Hippocampal formation (tissue), 2 donors: ENCODE results near the gene LRRC2.
"Not testable (repeated sequence)": the region's sequence is repeated elsewhere in the genome, so short reads cannot be mapped to it uniquely, and the experiment has no call there.

Source experiments
- DNase-seq, 2 donors: peaks; one replicate each; lab custom pipeline; 2025; lab: John Stamatoyannopoulos, UW

LRRC2 gene

DNA sequence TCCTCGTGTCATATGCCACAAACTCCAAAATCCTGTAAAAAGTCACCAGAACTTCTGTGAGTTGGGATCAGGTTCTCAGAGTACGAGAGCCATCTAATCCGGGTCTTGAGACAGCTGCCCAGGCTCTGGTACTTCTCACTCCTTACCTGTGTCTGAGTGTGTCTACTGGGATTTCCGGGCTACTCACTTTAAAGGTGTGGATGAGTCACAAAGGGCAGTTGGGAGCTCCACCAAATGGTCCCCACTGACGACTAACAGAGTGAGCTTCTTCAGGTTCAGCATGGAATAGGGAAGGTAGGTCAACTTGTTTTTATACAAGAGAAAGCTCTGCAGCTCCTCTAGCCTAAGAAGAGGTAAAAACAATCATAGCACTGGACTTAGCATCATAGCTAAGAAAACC, 38.9 kb downstream of the LRRC2 start:
- no peak for DNase-seq

- DNase-seq, result no peak
Measured at GRCh38 chr3:46524832-46525231, 41.3 kb downstream of the LRRC2 start.

DNA sequence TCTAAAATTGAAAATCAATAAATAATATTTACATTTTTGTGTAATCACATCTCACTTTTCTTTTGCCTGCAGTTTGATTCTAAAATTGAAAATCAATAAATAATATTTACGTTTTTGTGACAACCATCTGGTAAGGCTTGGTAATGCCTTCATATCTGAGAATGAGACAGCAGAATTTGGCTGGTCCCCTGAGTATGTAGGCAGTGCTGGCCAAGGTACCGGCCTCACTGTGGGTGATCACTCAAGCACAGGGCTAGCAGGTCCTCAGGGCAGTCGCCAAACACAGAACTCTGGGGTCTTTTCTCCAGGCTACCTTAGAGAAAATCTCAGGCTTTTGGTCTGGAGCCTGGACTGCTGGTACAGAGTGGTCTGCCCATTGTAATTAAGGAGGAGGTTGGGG, 42.1 kb downstream of the LRRC2 start:
- DNase-seq, result no peak

GRCh38 chr3:46523556-46523955, 42.5 kb downstream of the LRRC2 start:
- DNase-seq, result no peak

DNA sequence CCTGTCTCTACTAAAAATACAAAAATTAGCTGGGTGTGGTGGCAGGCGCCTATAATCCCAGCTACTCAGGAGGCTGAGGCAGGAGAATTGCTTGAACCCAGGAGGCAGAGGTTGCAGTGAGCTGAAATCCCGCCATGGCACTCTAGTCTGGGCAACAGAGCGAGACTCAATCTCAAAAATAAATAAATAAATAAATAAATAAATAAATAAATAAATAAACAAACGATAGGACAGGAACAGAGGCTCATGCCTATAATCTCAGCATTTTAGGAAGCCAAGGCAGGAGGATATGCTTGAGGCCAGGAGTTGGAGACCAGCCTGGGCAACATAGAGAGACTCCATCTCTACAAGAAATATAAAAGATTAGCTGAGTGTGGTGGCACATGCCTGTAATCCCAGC, 43.9 kb downstream of the LRRC2 start:
- not testable (repeated sequence) for DNase-seq

GRCh38 chr3:46521096-46521495, 45.0 kb downstream of the LRRC2 start:
- no peak for DNase-seq

GRCh38 chr3:46520531-46520930, 45.6 kb downstream of the LRRC2 start:
- DNase-seq, result no peak

DNA sequence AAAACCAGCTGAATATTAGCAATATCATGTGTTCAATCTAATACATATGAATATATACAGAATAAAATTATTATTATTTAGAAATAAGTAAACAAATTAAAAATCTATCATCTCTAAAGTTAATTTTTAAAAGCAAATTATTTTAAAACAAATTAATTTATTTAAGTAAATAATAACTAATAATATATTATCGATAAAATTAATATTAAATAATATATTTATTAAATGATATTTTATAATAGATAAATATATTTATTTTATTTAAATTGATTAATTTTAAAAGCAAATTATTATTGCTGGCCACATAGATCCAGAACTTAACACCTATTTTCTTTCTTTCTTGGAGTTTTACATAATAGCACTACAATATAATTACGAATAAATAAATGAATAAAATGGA, 46.1 kb downstream of the LRRC2 start:
- no peak for DNase-seq

DNA sequence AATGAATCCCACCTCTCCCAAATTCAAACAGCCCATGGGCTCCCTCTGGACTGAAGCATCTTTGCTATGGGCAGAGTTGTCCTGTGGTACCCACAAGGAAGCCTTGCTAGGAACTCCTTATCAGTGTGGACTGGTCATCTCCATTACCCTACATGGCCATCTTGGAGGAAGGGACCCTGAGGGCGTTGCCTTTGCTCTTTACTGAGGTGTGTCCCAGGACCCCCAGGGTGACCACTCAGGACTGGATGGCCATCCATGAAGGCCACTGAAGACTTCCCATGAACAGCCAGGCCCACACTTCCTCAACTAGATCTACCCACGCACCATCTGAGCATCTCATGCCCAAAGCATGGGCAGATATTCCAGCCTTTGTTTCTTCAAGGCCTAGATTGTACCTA, 48.3 kb downstream of the LRRC2 start:
- DNase-seq, result no peak

DNA sequence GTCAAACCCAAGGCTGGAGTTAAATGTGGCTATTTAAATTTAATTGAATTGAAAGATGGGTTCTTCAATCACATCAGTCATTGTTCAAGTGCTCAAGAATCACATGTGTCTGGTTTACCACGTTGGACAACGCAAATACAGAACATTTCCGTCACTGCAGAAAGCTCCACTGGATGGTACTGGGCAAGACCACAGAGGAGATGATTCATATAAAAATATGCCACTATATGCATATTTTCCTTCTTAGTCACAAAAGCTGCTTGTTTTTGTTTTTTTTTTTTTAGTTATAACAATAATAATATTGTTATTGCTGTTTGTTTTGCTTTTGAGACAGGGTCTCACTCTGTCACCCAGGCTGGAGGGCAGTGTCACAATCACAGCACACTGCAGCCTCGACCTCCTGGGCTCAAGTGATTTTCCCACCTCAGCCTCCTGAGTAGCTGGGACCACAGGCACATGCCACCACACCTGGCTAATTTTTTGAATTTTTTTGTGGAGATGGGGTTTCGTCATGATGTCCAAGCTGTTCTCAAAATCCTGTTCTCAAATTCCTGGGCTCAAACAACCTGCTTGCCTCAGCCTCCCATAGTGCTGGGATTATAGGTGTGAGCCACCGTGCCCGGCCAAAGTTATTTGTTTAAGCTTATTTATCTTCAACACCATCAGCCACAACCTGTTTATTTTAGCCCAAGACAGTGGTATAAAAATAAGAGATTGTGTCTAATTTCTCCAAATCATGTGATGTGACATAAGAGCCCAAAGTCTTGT, 48.9 kb downstream of the LRRC2 start:
- DNase-seq, result no peak

- DNase-seq, result no peak
Measured at GRCh38 chr3:46516521-46516920, 49.6 kb downstream of the LRRC2 start.

DNA sequence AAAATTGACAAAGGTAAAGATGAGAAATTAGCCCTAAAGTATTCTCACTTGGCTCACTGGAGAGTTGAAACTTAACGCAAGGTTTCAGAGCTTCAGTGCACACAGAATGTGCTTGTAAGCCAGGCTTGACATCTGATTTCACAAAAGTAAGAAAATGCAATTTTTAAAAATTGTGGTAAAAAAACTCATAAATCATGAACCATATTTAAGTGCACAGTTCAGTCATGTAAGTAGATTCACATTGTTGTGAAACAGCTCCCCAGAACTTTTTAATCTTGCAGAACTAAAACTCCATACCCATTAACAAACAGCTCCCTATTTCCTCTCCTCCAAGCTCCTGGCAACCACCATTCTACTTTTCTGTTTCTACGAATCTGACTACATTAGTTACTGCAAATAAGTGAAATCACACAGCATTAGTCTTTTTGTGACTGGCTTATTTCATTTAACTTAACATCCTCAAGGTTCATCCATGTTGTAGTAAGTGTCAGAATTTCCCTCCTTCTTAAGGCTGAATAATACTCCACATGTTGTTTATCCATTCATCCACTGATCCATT, 53.8 kb downstream of the LRRC2 start:
- no peak for DNase-seq

- no peak for DNase-seq
Measured at GRCh38 chr3:46509661-46510187, 56.4 kb downstream of the LRRC2 start.

GRCh38 chr3:46508850-46509591, 57.1 kb downstream of the LRRC2 start:
- DNase-seq, result no peak

- DNase-seq, result no peak
Measured at GRCh38 chr3:46506526-46506925, 59.6 kb downstream of the LRRC2 start.

GRCh38 chr3:46505953-46506352, 60.1 kb downstream of the LRRC2 start:
- DNase-seq, result no peak

GRCh38 chr3:46504789-46505188, 61.3 kb downstream of the LRRC2 start:
- no peak for DNase-seq

- DNase-seq, result no peak
Measured at GRCh38 chr3:46503200-46503874, 62.8 kb downstream of the LRRC2 start.

DNA sequence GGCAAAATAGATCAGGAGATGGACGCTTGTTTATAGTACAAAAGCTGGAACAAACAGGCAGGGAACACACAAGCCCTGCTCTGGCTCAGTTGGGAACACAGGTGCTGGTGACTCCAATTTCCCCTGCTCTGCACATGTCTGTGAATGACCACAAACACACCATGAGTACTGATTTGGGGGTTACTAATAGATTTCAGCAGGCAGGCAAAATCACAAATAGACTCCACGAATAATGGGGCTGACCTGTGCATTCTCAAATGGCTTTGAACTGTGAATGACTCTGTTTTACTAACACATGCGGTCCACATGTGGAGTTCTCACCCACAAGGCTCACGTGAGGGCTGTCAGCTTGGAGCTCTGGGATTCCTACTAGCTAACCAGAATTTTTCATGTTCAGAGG, 64.4 kb downstream of the LRRC2 start:
- no peak for DNase-seq

GRCh38 chr3:46500656-46501635, 65.2 kb downstream of the LRRC2 start:
- no peak for DNase-seq

DNA sequence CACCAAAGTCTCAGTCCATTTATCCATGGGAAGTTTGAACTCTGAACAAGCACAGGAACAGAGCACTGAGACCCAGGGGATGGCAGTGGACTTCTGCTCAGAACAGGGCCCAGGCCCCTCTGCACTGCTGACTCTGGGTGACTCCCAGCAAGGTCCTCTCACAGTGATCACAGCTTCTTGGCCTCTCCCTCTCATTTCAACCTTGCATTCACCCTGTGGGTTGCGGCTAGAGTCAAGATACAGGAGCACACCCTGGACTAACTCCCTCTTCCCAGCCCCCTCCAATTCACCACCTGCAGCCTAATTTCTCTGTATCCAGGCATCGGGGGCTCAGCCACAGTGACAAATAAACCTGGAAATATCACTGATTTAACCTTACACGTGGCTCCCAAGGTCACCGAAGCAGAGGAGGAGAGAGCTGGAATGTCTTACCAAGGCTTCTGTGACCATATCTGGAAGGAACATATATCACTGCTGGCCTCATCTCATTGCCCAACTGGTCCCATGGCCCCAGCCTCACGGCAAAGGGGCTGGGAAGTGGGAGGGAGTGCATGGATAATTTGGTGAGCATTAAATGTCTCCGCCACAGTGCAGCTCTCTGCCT, 67.1 kb downstream of the LRRC2 start:
- no peak for DNase-seq
